Activated CD8-positive, alpha-beta memory T cell treated with anti-CD3 and anti-CD28 coated beads for 1 hour (primary cell): Measurements from ENCODE around the gene TRAF7.
A peak's percentile ranks its signal among the peaks of the same experiment; 100 is the strongest.

Experiments
- DNase-seq, 2 donors: peaks; one replicate each; pipeline ENCODE4 v3.0.0-alpha.2; 2020; ENCODE audit warnings: low read depth in 1 of 2; ENCODE audit errors: extremely low read depth in 1 of 2

TRAF7 gene

GRCh38 chr16:2147378-2147777, 8.2 kb upstream of the TRAF7 start:
- no peak for DNase-seq

GRCh38 chr16:2147981-2148671, 7.5 kb upstream of the TRAF7 start, which contains the start of gene RAB26:
Gene RAB26, plus strand, starts transcription at chr16:2148625. Its CDS starts 159 bp downstream, at chr16:2148784.
- DNase-seq: peak in 1 of 2 donors; percentile 35

GRCh38 chr16:2148714-2149629, 6.6 kb upstream of the TRAF7 start:
- DNase-seq: no peak

GRCh38 chr16:2149630-2150417, 5.8 kb upstream of the TRAF7 start:
- DNase-seq: no peak

GRCh38 chr16:2150418-2151187, 5.0 kb upstream of the TRAF7 start:
- no peak for DNase-seq

- DNase-seq: no peak
These were observed 4.1 kb upstream of the TRAF7 start for GRCh38 chr16:2151188-2152091.

- DNase-seq: no peak
These were observed 2.7 kb upstream of the TRAF7 start for GRCh38 chr16:2152695-2153506.

GRCh38 chr16:2154533-2155090, 970 bp upstream of the TRAF7 start:
- no peak for DNase-seq

GRCh38 chr16:2155977-2156848, 631 bp downstream of the TRAF7 start:
- no peak for DNase-seq

- no peak for DNase-seq
These were observed 1.3 kb downstream of the TRAF7 start for GRCh38 chr16:2156849-2157224.

GRCh38 chr16:2157480-2158261, 2.1 kb downstream of the TRAF7 start:
- DNase-seq: no peak

- DNase-seq: no peak
These were observed 2.7 kb downstream of the TRAF7 start for GRCh38 chr16:2158262-2158638.

- no peak for DNase-seq
These were observed 3.7 kb downstream of the TRAF7 start for GRCh38 chr16:2159175-2159838.

- DNase-seq: no peak
These were observed 5.5 kb downstream of the TRAF7 start for GRCh38 chr16:2160915-2161551.

GRCh38 chr16:2161911-2162310, 6.3 kb downstream of the TRAF7 start:
- DNase-seq: no peak

GRCh38 chr16:2162676-2163118, 7.1 kb downstream of the TRAF7 start:
- no peak for DNase-seq
